Sigmoid colon (tissue), 7 donors: ENCODE data around the gene FBXO9. TPM values are rescaled to one million over a fixed set of nuclear protein-coding genes. Genes with fewer than 3 reads are reported as not detected.

Experiments used
- DNase-seq: peaks from one replicate; pipeline ENCODE4 v3.0.0-alpha.2; 2019
- H3K27ac ChIP-seq, 4 donors: fragments of 200-600 bp; sonication (generic); one replicate each; pipeline ENCODE4 v1.5.1; 2016 to 2019; ENCODE audit warnings: mild to moderate bottlenecking in 1 of 4
- H3K27me3 ChIP-seq, 3 donors: fragments of 200-600 bp; sonication (generic); one replicate each; pipeline ENCODE4 v1.5.1; 2019; ENCODE audit warnings: mild to moderate bottlenecking in 1 of 3
- H3K36me3 ChIP-seq, 4 donors: fragments of 200-600 bp; sonication (generic); one replicate each; pipeline ENCODE4 v1.5.1; 2016 to 2019
- H3K4me1 ChIP-seq, 4 donors: fragments of 200-600 bp; sonication (generic); one replicate each; pipeline ENCODE4 v1.5.1; 2017 to 2019
- H3K4me3 ChIP-seq, 4 donors: fragments of 200-600 bp; sonication (generic); one replicate each; pipeline ENCODE4 v1.5.1; 2017 to 2019; ENCODE audit warnings: mild to moderate bottlenecking in 2 of 4, moderate library complexity in 1 of 4
- H3K9me3 ChIP-seq, 4 donors: fragments of 200-600 bp in 3 of 4; sonication (generic) in 3 of 4; one replicate each; pipeline versions ENCODE4 v1.5.1 to v1.6.1; 2013 to 2019
- CTCF ChIP-seq, 4 experiments: fragments of 450-650 bp in 3 of 4; fragments of 200-600 bp in 1 of 4; IDR thresholded peaks; one replicate each; pipeline ENCODE4 v1.5.1; 2016 to 2019; ENCODE audit warnings: antibody characterized with exemption in 4 of 4, mild to moderate bottlenecking in 3 of 4, moderate library complexity in 2 of 4
- EP300 ChIP-seq, 4 donors: sonication (generic); formaldehyde crosslinking; IDR thresholded peaks; one replicate each; pipeline ENCODE4 v1.6.1; 2017; ENCODE audit warnings: antibody characterized with exemption in 4 of 4
- POLR2A ChIP-seq, 2 donors: fragments of 450-650 bp; IDR thresholded peaks; one replicate each; pipeline ENCODE4 v1.6.1; 2016; ENCODE audit warnings: antibody characterized with exemption in 2 of 2, mild to moderate bottlenecking in 2 of 2, moderate library complexity in 2 of 2
- POLR2AphosphoS5 ChIP-seq, 4 donors: sonication (generic); formaldehyde crosslinking; IDR thresholded peaks; one replicate each; pipeline ENCODE4 v1.6.1; 2017; ENCODE audit warnings: antibody characterized with exemption in 4 of 4
- WGBS, 2 donors: extraction: QIAGEN DNeasy Blood & Tissue Kit; methylation state at CpG; one replicate each; pipeline ENCODE4 v1.1.7; 2013; 5-methylcytosine and 5-hydroxymethylcytosine counted together
- intact Hi-C: fragments of 100-400 bp; cut with DNase I; formaldehyde crosslinking; loops from one replicate; pipeline ENCODE4 v1.15.1; 2023
- polyA plus RNA-seq, 3 donors: library from polyadenylated mRNA; stranded (reverse); fragments of 200-250 nt; gene quantifications; one replicate each; pipeline ENCODE4 v1.2.3, GENCODE V29; 2013
- total RNA-seq, 4 donors: library from RNA; depleted of rRNA; stranded (reverse); fragments of >200 nt; gene quantifications; one replicate each; pipeline ENCODE4 v1.1.0, GENCODE V29; 2016
- donor health status: healthy with polysubstance abuse.
- donor health status: Bipolar disorder and iron deficiency.
- donor health status: healthy.

Gene FBXO9
- total and polyA plus RNA-seq, 7 donors = 22.4 to 63.1 (median 41.9) TPM

DNA sequence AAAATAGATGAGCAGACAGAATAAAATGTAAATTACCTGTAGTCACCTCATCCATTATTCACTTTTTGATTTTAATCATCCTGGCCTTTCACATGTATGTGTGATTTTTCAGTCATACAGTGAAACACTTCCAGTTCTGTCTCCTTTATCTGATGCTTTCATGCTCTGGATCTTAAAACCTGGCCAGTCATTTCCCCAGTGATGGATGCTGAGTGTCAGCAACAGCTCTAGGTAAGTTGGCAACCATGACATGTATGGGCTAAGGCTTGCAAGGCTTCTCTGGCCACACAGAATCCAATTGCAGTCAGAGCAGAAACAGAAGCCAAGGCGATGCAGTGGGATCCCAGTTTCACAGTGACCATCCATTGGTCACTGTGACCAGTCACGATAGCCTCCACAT lies 35.8 kb downstream of the FBXO9 start:
- Histone ChIP-seq H3K4me3 (no peak overlapping the region), H3K27ac (no peak overlapping the region), H3K4me1 (peaks cover 0 to 13% (median 8%) of the 10 kb centered on the region in 4 donors), H3K9me3 (no peaks in the 10 kb centered on the region), H3K36me3 (peaks cover 21 to 69% (median 42%) of the 10 kb centered on the region in 4 donors), H3K27me3 (no peaks in the 10 kb centered on the region)
- WGBS, 2 donors = 97 to 98% methylated on average over 2 of the region's 2 CpGs
- intact Hi-C loops = no loop called here
- no peak for DNase-seq
- TF ChIP-seq CTCF (IDR thresholded peaks at IDR 0.05) = no peak
- TF ChIP-seq EP300 (IDR thresholded peaks at IDR 0.05) = no peak
- TF ChIP-seq POLR2AphosphoS5 (IDR thresholded peaks at IDR 0.05) = no peak
- no peak for TF ChIP-seq POLR2A (IDR thresholded peaks at IDR 0.05)

DNA sequence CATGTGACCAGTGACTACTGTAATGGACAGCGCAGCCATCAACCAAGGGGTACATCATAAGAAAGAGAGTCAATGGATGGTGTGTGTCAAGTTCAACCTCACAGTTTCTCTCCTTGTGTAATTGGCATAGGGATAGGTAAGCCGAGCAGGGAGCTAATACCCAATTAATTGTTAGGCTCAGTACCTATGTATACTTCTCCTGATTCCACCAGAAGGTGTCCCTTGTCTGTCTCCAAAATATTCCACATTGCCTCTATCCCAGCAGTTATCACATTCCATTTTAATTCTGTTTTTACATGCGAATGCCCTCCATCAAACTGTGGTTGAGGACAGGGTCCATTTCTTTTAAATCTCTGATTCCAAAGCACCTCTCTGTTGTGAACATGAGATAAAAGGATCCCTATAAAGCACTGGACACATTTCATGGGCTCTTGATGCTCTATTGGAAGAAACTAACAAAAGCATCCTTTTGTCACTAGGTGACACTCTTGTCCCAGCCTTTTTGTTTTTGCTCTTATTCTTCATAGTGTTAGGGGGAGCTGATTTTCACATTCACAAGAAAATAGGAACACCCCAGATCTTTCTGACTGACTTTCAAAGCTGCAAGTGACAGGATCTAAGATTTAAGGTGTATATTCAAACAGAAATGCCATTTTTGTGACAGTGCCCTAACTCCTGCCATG lies 38.9 kb downstream of the FBXO9 start:
- Histone ChIP-seq H3K4me1 (peaks cover 0 to 20% (median 12%) of the 10 kb centered on the region in 4 donors), H3K27me3 (no peaks in the 10 kb centered on the region), H3K27ac (peak overlapping the region in 1 of 4 donors; percentile 45), H3K4me3 (no peak overlapping the region), H3K36me3 (peaks cover 0 to 38% (median 17%) of the 10 kb centered on the region in 4 donors), H3K9me3 (no peaks in the 10 kb centered on the region)
- TF ChIP-seq CTCF (IDR thresholded peaks at IDR 0.05) (peak in 3 of 4 experiments; percentile 4 to 37 (median 17)), POLR2AphosphoS5 (IDR thresholded peaks at IDR 0.05) (no peak), EP300 (IDR thresholded peaks at IDR 0.05) (no peak)
- DNase-seq = no peak
- intact Hi-C loops = loop anchor here (2.0 kb wide), 2 partner anchors 63 to 381 kb away; no protein-coding TSS in a partner anchor
- 90 to 93% methylated on average over 3 of the region's 3 CpGs for WGBS, 2 donors

- H3K27ac ChIP-seq = peak overlapping the region in 1 of 4 donors; percentile 45
- TF ChIP-seq CTCF (IDR thresholded peaks at IDR 0.05) (no peak), POLR2AphosphoS5 (IDR thresholded peaks at IDR 0.05) (no peak), POLR2A (IDR thresholded peaks at IDR 0.05) (no peak), EP300 (IDR thresholded peaks at IDR 0.05) (no peak)
- H3K27me3 ChIP-seq = no peaks in the 10 kb centered on the region
- intact Hi-C loops = loop anchor here (2.0 kb wide), 2 partner anchors 62 to 380 kb away; no protein-coding TSS in a partner anchor
- H3K36me3 ChIP-seq = peaks cover 0 to 31% (median 14%) of the 10 kb centered on the region in 4 donors
- no peak for DNase-seq
- peaks cover 0 to 20% (median 12%) of the 10 kb centered on the region in 4 donors for H3K4me1 ChIP-seq
- no peak overlapping the region for H3K4me3 ChIP-seq
- no peaks in the 10 kb centered on the region for H3K9me3 ChIP-seq
These were observed 39.7 kb downstream of the FBXO9 start for GRCh38 chr6:53104916-53105315.

- peak overlapping the region in 2 of 4 donors; percentile 24 to 26 for H3K27ac ChIP-seq
These were observed 41.9 kb downstream of the FBXO9 start for GRCh38 chr6:53107091-53107490.

More at GRCh38 chr6:53107091-53107490, 41.9 kb downstream of the FBXO9 start:
- no peak for TF ChIP-seq POLR2A (IDR thresholded peaks at IDR 0.05)
- no peak for TF ChIP-seq EP300 (IDR thresholded peaks at IDR 0.05)
- no peak for TF ChIP-seq POLR2AphosphoS5 (IDR thresholded peaks at IDR 0.05)
- TF ChIP-seq CTCF (IDR thresholded peaks at IDR 0.05) = no peak
- peaks cover 0 to 10% (median 6%) of the 10 kb centered on the region in 4 donors for H3K36me3 ChIP-seq
- H3K27me3 ChIP-seq = no peaks in the 10 kb centered on the region
- H3K9me3 ChIP-seq = no peaks in the 10 kb centered on the region
- WGBS, 2 donors = 93% methylated on average over 4 of the region's 4 CpGs
- intact Hi-C loops = no loop called here
- H3K4me1 ChIP-seq = peaks cover 0 to 20% (median 12%) of the 10 kb centered on the region in 4 donors
- DNase-seq = no peak
- H3K4me3 ChIP-seq = no peak overlapping the region
